PC-3 (cell line): ENCODE data around the gene VGF. TPM values are rescaled to one million over a fixed set of nuclear protein-coding genes. Genes with fewer than 3 reads are reported as not detected.
A peak's percentile ranks its signal among the peaks of the same experiment; 100 is the strongest.

Source experiments
- ATAC-seq: fragments of 200-7000 bp; cut with Tn5 transposase; 2 replicates; pipeline ENCODE4 v1.9.1; 2020; ENCODE audit warnings: mild to moderate bottlenecking, moderate library complexity
- BruUV-seq: library from RNA; stranded (reverse); fragments of 400-500 nt; replicated peaks from 2 replicates; lab custom pipeline; 2021; lab: Mats Ljungman, UMichigan
- CTCF ChIA-PET: fragments of 300-600 bp; sonication (Branson Sonifier 250); formaldehyde crosslinking; loops from one replicate; lab custom pipeline; 2022; ENCODE audit warnings: antibody characterized with exemption; lab: Charles Lee
- POLR2A ChIA-PET: fragments of 300-600 bp; sonication (Branson Sonifier 250); formaldehyde crosslinking; loops from one replicate; lab custom pipeline; 2022; ENCODE audit warnings: antibody characterized with exemption; ENCODE audit not compliant: unreplicated experiment; lab: Charles Lee
- DNase-seq: peaks from one replicate; pipeline ENCODE4 v3.0.0-alpha.2; 2015
- H2AFZ ChIP-seq: fragments of 300-600 bp; sonication (generic); 2 replicates; pipeline ENCODE4 v1.6.0; 2016; ENCODE audit warnings: antibody characterized with exemption, low read length
- H3F3A ChIP-seq: fragments of 300-600 bp; sonication (generic); one replicate; pipeline ENCODE4 v1.6.0; 2017; ENCODE audit warnings: antibody characterized with exemption, low read length, control low read depth, mild to moderate bottlenecking; ENCODE audit not compliant: unreplicated experiment
- H3K27ac ChIP-seq: fragments of 300-600 bp; sonication (generic); 2 replicates; pipeline ENCODE4 v1.5.1; 2016; ENCODE audit warnings: mild to moderate bottlenecking, low read length
- H3K27me3 ChIP-seq: fragments of 300-600 bp; sonication (generic); 2 replicates; pipeline ENCODE4 v1.6.1; 2016; ENCODE audit warnings: low read length, mixed read lengths
- H3K36me3 ChIP-seq: fragments of 300-600 bp; sonication (generic); 2 replicates; pipeline ENCODE4 v1.6.1; 2016; ENCODE audit warnings: low read depth, mixed run types, low read length, mixed read lengths
- H3K4me1 ChIP-seq: fragments of 300-600 bp; sonication (generic); 2 replicates; pipeline ENCODE4 v1.5.1; 2016; ENCODE audit warnings: low read length; ENCODE audit not compliant: insufficient read depth
- H3K4me2 ChIP-seq: fragments of 300-600 bp; sonication (generic); 2 replicates; pipeline ENCODE4 v1.6.0; 2016; ENCODE audit warnings: low read length
- H3K4me3 ChIP-seq: fragments of 300-600 bp; sonication (generic); 2 replicates; pipeline ENCODE4 v1.5.1; 2016; ENCODE audit warnings: mild to moderate bottlenecking, low read length, mixed read lengths
- H3K79me2 ChIP-seq: fragments of 300-600 bp; sonication (generic); 2 replicates; pipeline ENCODE4 v1.6.1; 2017; ENCODE audit warnings: low read length, mixed read lengths
- H3K9ac ChIP-seq: fragments of 300-600 bp; sonication (generic); 2 replicates; pipeline ENCODE4 v1.6.0; 2016; ENCODE audit warnings: mild to moderate bottlenecking, low read length
- H3K9me2 ChIP-seq: fragments of 300-600 bp; sonication (generic); replicated peaks from 2 replicates; pipeline ENCODE4 v1.6.1; 2016; ENCODE audit warnings: mixed run types, low read length, mixed read lengths
- H3K9me3 ChIP-seq: fragments of 300-600 bp; sonication (generic); 2 replicates; pipeline ENCODE4 v1.6.1; 2016; ENCODE audit warnings: low read length, mixed read lengths
- H4K20me1 ChIP-seq: fragments of 300-600 bp; sonication (generic); 2 replicates; pipeline ENCODE4 v1.6.1; 2016; ENCODE audit warnings: low read length, mixed read lengths
- CTCF ChIP-seq: fragments of 300-600 bp; sonication (generic); conservative IDR thresholded peaks from 2 replicates; pipeline ENCODE4 v1.5.1; 2017; ENCODE audit warnings: antibody characterized with exemption, low read depth, mild to moderate bottlenecking, low read length
- EZH2 ChIP-seq: fragments of 300-600 bp; sonication (generic); IDR thresholded peaks from one replicate; pipeline ENCODE4 v1.6.1; 2017; ENCODE audit warnings: antibody characterized with exemption, mild to moderate bottlenecking, low read length; ENCODE audit not compliant: unreplicated experiment
- EZH2phosphoT487 ChIP-seq: fragments of 300-600 bp; sonication (generic); IDR thresholded peaks from 2 replicates; pipeline ENCODE4 v1.6.1; 2018; ENCODE audit warnings: mild to moderate bottlenecking, antibody characterized with exemption, low read length, borderline replicate concordance
- intact Hi-C: fragments of 100-400 bp; cut with micrococcal nuclease; formaldehyde crosslinking; loops from 2 replicates; pipeline ENCODE4 v1.9.0; 2023
- total RNA-seq: library from RNA; depleted of rRNA; stranded (reverse); fragments of >200 nt; gene quantifications from 2 replicates; pipeline ENCODE4 v1.2.3, GENCODE V29; 2014

VGF gene
- total RNA-seq, 1 experiment from 2014 or later: 1.6 TPM

- no peaks in the 10 kb centered on the region for H4K20me1 ChIP-seq
- peak overlapping the region; percentile 90 for H3K4me2 ChIP-seq
- H3K36me3 ChIP-seq: peaks cover 3% of the 10 kb centered on the region; the same call in 1 of the 2 replicates
- intact Hi-C loops: no loop called here
- no peaks in the 10 kb centered on the region for H3K9me3 ChIP-seq
- peak overlapping the region; percentile 67 for H3K4me3 ChIP-seq
- H2AFZ ChIP-seq: peak overlapping the region; percentile 55; the same call in 1 of the 2 replicates
- H3K27ac ChIP-seq: no peak overlapping the region
- peak; percentile 23 for ATAC-seq
- ChIA-PET POLR2A (no interaction called here), CTCF (interaction anchor here (0.8 to 2.0 kb wide), 2 partner anchors 19 to 490 kb away, joined by 5 to 9 read pairs; partner anchors contain the start of gene GNB2)
- peaks cover 58% of the 10 kb centered on the region for H3K4me1 ChIP-seq
- H3K9ac ChIP-seq: peak overlapping the region; percentile 37; the same call in 1 of the 2 replicates
- H3F3A ChIP-seq: no peaks in the 10 kb centered on the region
- no peaks in the 10 kb centered on the region for H3K9me2 ChIP-seq
- peak; percentile 47 for DNase-seq
- BruUV-seq: no TSS peak
- H3K79me2 ChIP-seq: no peaks in the 10 kb centered on the region
- TF ChIP-seq EZH2phosphoT487 (no peak), EZH2 (no peak), CTCF (no peak)
- peaks cover 28% of the 10 kb centered on the region for H3K27me3 ChIP-seq
These were observed 1.9 kb downstream of the VGF start for GRCh38 chr7:101163279-101164070.

- TF ChIP-seq CTCF: no peak
- TF ChIP-seq EZH2phosphoT487: no peak
- TF ChIP-seq EZH2: no peak
- Histone ChIP-seq H3K79me2 (no peaks in the 10 kb centered on the region), H3K9me2 (no peaks in the 10 kb centered on the region), H3K27ac (peak overlapping the region; percentile 58), H3K4me1 (peaks cover 55% of the 10 kb centered on the region), H3K9me3 (no peaks in the 10 kb centered on the region), H3K9ac (peak overlapping the region; percentile 37), H4K20me1 (no peaks in the 10 kb centered on the region), H2AFZ (peak overlapping the region; percentile 53; the same call in 1 of the 2 replicates), H3K27me3 (peaks cover 26% of the 10 kb centered on the region), H3K36me3 (peaks cover 3% of the 10 kb centered on the region; the same call in 1 of the 2 replicates), H3K4me3 (peak overlapping the region; percentile 53; the same call in 1 of the 2 replicates), H3K4me2 (peak overlapping the region; percentile 74), H3F3A (no peaks in the 10 kb centered on the region)
- ChIA-PET CTCF (interaction anchor here (0.6 to 2.0 kb wide), 3 partner anchors 19 to 489 kb away, joined by 4 to 9 read pairs (median 5); partner anchors contain the start of gene GNB2), POLR2A (interaction anchor here (0.5 to 0.6 kb wide), 2 partner anchors 20 to 39 kb away, joined by 3 to 19 read pairs; no protein-coding TSS in a partner anchor)
- intact Hi-C loops: no loop called here
- ATAC-seq (peak; percentile 38), DNase-seq (peak; percentile 56)
- no TSS peak for BruUV-seq
These were observed 2.7 kb downstream of the VGF start for GRCh38 chr7:101162551-101163278.
